Stimulated activated CD8-positive, alpha-beta memory T cell treated with anti-CD3 and anti-CD28 coated beads, Interleukin-15, amount 100 ng/mL, for 4 hours (primary cell): ENCODE results near the gene AURKB.
"Not testable (repeated sequence)": the region's sequence is repeated elsewhere in the genome, so short reads cannot be mapped to it uniquely, and the experiment has no call there.

ENCODE experiments used
- DNase-seq, 2 donors: peaks; one replicate each; pipeline ENCODE4 v3.0.0-alpha.2; 2020; ENCODE audit warnings: low read depth in 2 of 2

Gene AURKB

DNA sequence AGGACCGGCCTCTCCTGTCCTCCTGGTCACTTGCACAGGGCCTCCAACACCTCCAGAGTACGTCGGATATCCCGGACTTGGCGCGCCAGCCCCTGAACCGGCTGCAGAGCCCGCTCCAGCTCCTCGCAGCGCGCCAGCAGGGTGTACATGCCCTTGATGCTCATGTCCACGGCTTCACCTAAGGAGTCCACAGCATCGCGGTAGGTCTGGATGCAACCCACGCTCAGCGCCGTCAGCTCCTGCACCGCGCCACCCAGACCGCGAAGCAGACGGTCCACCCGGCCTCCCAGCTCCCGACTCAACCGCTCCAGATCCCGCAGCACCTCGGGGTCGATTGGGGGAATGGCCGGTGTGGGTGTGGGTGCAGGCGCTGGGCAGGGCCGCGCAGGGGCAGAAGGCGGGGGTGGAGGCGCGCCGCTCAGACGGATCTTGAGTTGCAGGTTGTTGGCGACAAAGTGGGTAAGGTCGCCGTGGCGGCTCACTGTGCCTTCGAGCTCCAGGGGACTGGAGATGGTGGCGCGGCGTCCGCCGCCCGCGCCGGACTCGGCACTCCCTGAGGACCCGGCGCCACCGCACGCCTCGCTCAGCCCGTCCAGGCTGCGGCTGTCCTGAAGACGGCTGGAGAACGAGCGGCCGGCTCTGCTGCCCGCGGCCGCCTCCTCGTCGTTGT is 21.2 kb downstream of the AURKB start:
- DNase-seq = no peak

DNA sequence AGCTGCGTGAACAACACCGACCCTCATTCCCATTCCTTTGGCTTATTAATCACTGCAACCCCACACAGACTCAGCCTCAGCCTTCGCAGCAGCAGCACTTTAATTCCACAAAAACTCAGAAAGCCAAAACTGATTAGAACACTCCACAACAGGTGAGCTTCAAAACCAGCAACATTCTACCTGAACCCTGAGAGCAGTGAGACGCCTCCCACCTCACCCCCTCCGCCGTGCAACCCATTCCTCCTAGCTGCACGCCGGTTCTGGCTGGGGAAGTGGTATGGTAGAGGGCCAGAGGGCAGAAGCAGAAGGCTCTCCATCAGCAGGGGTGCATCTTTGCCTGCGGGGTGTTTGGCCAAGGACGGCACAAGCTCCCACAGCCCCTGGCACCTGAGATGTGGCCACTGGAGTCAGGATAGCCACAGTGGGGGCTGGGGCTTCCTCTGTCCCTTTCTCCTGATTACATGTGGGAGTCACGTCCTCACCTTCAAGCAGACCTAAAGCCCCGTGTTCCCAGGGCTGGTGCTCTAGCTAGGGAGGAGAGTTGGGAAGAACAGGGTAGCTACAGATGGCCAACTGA is 22.0 kb downstream of the AURKB start:
- DNase-seq = no peak

DNA sequence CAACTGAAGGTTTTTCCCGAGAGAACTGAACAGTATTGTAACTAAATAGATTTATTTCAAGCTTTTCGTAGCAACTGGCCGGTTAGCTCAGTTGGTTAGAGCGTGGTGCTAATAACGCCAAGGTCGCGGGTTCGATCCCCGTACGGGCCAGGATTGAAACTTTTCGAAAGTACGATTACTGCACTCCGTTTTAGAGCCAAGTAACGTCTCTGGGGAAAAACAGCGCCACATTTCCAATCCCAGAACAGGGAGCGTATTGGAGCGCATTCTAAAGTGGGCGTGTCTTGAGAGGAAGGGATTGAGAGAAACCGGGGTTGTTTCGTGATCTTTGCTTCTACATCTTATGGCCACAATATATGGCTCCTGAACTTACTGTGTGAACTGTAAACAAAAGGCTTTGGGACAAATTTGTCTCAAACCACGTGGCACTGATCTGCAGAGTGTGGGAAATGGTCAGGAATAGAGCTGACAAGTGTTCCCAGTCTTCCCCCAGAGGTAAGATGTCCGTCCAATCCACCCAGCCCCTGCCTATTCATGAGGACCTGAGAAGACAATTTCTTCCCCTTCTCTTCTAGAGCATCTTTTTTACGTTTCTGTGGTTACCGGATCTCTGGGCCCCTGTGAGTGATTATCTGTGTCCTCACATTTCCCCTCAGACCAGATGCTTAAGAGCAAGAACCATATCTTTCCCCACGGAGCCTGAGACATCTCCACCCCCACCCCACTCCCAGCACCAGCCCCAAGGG is 22.7 kb downstream of the AURKB start:
- DNase-seq = peak; percentile 77 to 88

DNA sequence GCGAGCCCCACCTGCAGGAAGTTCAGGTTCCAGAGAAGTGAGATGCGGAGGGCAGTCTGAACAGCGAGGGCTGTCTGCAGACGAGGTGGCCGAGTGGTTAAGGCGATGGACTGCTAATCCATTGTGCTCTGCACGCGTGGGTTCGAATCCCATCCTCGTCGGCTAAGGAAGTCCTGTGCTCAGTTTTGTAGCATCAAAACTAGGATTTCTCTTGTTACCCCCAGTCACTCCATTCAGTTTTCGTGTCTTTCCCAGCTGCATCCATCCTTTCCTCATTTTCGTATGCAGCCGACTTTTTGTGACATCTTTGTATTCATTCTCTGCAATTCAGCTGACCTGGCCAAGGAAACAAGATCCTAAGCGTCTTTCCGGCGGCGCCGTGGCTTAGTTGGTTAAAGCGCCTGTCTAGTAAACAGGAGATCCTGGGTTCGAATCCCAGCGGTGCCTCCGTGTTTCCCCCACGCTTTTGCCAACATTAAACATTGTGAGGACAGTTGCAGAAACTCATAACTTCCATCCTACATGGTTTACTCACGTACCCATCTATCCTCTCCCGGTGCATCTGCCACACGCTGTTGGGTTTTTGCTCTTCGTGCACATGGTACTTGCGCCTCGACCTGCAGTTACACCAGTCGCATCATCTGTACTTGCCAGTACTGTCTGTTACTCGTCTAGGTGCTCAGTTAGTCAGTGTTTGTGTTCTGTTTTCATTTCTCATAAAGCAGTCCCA is 23.4 kb downstream of the AURKB start:
- DNase-seq = peak; percentile 78 to 87

DNA sequence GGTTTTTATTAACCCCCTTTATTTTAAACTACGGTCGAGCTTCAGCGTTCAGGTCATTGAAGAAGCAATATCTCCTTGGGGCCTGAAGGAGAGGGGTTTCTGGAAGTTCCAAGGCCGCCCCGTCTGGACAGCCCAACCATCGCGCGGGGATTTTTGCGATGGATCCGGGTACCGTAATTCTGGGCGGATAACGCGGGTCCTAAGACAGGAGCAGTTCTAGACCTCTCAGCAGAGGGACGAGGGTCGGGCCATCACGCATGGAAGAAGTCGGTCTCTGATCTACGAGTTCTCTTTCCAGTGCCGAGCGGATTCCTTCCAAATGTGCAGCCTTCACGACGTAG is 24.0 kb downstream of the AURKB start:
- no peak for DNase-seq

DNA sequence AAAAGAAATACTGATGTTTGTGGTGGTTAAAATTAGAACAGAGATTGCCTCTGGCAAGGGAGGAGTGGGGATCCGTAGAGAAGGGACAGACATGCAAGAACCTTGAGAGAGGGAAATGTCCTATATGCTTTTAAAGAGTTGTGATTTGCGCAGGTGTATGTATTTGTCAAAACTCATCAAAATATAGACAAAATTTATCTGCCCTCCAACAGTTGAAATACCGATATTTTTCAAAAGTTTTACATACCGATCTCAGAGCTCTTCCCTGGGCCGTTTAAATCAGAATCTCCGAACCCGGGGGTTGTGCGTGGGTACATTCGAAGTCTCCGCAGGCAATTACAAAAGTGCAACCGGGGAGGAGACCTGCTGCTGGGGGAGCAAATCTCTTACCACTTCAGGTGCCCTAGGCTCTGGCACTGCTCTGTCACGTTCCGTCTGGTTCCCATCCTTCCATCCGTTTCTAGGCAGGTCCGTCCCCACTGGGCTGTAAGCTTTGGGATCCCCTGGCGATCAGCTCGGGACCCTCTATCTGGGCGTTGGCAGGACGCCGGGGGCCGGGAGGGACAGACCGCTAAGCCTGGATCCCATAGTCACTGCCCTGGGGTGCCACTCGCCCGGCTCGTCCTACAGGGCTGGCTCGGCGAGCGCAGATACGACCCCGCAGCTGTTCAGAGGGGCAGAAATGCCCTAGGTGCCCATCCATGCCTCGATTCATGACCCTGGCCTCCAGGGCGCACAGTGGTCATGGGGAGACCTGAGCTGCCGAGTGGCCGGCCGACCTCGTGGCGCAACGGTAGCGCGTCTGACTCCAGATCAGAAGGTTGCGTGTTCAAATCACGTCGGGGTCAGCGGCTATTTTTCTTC is 24.6 kb downstream of the AURKB start:
- peak; percentile 79 to 81 for DNase-seq

DNA sequence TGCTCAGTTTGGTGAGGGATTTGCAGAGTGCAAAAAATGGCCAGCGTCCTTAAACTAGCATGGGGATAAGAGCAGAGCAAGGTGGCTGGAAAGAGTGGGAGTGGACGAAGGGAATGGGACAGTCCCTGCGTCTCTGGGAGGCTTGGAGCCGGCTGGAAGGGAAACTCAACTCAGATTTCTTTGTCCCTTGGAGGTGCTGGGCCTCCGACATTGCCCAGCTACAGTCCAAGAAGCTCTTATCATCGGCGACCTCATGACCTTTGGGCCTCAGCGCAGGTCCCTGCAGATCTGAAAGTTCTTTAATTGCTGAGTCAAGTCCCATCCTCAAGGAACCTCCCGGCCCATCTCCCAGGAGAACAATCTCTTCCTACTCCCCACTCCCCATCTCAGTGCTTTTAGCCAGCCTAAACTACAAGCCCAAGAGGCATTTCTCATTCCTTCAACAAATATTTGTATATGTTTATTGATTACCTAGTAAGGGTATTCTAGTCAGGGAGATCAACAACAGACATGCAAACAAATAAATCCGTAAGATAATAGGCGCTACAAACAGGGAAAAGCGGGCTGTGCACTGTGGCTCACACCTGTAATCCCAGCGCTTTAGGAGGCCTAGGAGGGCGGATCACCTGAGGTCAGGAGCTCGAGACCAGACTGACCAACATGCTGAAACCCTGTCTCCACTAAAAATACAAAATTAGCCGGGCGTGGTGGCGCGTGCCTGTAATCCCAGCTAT is 33.2 kb downstream of the AURKB start:
- DNase-seq = no peak

DNA sequence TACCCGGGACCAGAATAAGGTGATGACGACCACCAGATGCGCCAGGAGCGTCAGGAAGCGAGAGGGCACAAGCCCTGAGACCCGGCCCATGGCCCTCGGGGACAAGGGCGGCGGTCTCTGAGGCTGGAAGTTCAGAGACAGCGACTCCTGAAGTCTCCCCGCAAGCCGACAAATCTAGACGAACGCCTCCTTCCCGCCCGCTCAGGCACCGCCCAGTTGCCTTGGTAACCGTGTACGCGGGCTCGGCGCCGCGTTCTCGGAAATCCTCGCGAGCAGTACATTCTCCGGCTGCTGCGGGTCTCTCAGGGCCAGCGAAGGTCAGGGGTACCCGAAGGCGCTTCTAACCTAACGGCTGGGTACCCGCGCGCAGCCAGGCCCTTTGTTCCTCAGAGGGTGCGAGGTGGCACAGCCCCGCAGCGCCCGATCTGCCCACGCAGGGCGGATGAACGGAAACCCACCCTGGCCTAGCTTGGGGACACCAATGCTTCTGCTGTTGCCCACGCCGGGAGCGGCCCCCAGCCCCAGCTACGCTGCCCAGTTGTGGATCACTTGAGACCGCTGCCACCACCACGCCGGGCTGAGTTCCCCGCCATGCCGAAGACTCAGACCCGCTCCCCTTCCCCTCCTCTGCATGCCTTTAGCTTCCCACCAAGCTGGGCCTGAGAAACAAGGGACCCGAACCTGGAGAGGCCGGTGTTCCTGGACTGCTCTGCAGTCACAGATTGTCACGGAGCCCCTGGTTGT is 34.0 kb downstream of the AURKB start, which contains the start of gene TMEM107:
TSS of gene TMEM107 (minus strand) at position 184 of the 744 bp plus-strand sequence. CDS start at position 90, 94 bp downstream.
- peak; percentile 67 to 72 for DNase-seq

DNA sequence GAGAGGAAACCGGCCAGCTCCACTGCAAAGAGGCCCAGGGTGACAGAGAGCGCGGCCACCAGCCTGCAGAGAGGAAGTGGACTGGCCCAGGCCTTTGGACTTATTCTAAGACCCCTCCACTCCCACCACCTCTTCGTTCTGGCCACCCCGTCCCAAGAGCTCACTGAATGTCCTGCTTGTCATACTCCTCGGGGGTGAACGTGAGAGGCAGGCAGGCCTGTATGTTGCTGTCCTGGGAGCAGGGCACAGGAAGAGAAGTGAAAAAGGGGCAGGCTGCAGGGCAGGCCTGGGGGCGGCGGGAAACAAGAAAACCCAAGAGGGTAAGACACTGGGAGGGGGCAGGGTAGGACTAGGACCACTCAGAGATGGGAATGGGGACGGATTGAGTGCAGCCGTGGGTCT is 34.6 kb downstream of the AURKB start:
- DNase-seq = no peak

DNA sequence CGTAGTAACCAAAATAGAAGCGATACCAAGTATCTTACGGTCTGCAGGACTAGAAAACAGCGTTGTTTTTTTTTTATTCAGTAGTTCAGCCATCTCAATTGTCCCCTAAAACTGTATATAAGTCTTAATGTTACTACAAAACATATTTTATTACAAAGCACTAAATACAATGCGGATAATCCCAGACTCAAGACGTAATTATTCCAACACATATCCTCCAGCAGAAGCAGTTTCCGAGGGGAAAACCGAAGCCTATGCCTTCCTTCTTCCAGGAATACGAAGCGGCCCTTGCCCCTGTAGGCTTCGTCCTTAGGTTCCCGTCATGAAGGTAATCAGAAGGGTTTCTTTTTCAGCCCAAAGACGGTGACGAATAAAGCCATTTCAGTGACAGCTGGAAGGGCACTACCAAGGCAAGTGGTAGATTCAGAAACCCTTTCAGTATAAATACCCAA is 36.5 kb downstream of the AURKB start:
- DNase-seq = no peak

DNA sequence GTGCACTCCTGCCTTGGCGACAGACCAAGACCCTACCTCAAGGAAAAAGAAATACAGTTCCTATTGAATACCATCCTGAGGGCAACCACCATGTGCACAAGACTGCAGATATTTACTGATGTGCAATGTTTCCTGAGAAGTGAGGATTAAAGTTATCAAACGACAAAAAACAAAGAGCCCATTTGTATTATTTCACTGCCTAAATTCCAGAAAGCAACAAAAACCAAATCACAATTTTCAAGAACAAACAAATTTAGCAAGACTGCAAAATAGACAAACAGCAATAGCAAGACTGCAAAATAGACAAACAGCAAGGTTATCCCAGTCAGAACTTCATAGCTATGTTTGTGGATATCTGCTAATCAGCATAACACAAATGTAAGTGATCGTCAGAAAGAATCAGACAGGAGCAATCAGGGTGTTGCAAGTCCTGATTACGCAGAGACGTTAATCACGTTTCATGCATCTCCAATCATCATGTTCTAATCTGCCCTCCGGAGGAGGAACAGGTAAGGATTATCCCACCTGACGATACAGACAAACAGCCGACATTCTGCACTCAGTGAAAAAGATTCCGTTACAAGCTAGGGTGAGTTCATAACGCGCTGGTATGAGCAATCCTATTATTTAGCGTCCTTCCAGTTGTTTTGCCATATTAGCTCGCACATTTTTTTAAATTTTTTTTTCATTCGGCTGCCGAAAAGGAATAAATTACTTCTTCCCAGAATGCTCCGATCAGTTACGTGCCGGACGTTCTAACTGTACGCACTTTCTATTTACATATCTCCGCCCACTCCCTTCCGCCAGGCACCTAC is 37.1 kb downstream of the AURKB start:
- DNase-seq = peak in 1 of 2 donors; percentile 80

DNA sequence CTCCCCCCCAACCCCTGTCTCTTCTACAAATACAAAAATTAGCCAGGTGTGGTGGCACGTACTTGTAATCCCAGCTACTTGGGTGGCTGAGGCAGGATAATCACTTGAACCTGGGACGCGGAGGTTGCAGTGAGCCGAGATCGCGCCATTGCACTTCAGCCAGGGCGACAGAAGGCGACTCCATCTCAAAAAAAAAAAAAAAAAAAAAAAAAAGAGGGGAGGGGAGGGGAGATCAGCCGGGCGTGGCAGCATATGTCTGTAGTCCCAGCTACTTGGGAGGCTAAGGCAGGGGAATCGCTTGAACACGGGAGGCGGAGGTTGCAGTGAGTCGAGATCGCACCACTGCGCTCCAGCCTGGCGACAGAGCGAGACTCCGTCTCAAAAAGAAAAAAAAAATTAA is 40.2 kb downstream of the AURKB start:
- not testable (repeated sequence) for DNase-seq

DNA sequence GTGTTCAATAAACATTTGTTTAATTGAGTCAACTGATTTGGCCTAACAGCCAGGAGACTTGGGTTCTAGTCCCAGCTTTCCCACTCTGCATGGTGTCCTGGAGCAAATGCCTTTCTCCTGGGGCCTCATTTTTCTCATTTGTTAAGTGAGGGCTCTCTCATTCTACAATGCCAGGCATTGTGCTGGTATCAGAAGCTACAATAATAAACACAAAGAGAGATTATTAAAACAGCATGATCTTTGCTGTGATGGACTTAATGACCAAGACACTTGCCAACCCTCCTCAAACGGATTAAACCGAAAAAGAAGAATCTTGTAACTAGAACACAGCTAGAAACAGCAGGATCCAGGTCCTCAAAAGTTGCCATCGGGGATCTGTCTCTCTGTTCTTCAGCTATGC is 42.8 kb downstream of the AURKB start:
- no peak for DNase-seq

DNA sequence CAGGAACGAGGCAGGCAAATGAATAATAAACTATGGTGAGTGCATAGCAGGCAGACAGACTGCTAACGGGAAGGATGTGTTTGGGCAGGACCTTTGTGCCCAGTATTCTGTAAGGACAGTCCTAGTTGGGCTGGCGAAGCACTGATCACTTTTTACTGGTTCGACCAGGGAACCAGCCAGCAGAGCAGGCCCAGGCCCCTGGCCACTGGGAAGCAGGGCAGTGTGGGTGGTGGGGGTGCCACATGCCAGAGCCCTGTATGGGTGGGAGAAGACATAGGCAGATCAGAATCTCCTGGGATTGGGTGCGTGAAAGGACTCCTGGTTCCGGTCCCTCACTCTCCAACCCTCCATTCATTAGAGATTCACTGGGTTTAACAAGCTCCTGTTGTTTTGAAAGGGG is 43.6 kb downstream of the AURKB start:
- DNase-seq = no peak

DNA sequence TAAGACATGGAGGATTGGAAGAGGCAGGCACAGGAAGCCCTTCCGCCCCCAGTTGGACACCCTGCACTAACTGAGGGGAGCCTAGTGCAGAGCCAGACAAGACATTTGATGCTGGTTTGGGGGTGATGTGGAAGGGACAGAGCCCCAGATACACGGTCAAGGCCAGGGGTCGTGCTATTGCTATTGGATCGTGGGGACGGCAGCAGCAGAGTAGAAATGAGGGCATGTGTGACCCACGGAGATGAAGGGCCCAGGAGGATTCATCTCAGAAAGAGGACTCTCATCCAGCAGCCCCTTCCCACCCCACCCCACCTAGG is 45.6 kb downstream of the AURKB start:
- DNase-seq = no peak

DNA sequence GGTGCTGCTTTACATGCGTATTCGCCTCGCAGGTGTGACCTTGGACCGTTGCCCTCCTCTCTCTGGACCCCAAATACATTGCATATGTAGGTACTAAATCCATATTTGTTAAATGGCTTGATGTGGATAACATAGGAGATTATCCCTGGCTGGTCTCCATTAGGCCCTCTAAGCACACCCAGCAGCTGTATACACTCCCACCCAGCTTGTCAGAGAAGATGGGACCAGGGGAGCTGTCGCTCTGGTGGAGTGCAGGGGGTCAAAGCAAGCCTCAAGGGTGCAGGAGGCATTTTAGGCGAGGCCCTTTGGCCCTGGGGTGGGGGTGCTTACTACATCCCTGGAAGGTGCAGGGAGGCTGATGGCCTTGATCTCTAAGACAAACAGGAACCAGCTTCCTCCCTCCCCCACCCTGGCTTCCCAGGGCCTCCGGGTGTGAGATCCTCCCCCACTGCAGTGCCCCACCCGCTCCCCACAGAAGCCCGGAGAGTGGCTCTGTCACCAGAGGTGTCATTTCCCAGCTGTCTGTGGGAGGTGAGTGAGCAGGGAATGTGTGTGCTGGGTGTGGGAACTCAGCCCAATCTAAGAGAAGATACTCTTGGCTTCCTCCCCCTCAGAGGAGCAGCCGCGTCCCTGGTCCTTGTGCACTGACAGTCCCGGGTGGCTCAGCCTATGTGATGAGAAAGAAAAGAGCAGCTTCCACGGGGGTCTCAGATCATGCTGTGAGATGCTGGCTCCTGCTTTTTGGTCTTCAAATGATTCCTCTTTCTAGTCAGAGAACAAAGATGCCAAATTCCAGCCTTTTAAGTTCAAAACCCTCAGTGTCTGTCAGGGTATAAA is 46.2 kb downstream of the AURKB start:
- DNase-seq = no peak

DNA sequence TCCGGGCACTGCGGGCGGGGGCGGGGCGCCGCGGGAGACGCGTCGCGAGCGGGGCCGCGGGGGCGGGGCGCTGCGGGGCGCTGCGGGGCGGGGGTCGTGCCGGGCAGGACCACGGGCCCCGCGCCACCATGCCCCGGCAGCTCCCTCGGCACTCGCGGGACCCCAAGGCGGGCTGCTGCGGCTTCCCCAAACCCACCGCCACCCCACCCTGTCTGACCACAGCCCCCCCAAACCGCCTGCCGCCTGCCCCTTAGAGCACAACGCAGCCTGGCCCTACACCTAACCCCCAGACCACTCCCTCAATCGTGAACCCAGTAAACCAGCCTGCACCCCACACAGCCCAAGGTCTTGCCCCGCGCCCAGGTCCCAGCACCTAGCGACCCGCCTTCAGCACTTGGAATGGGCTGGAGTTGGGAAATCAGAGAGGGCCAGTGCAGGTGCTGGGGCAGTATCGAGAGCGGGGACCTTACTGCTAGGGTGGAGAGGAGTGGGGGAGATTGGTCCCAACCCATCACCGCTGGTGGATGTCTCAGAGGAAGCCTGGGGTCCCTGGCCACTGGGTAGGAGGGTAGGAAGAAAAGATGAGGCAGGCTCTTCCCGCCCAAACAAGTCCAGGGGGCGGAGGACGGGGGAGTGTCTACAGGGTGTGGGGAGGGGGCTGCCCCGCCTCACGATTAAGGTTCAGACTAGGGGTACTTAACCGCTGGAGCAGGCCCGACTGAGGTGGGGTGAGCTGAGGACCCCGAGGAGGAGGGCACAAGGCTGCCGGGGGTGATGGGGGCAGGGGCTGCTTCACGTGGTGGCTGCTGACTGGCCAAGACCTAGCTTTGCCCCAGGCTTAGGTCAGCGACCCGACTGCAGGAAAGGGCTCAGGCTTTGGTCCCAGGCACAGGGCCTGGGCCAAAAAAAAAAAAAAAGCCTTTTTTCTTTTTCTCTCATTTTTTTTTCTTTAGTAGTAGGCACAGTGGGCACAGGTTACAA is 47.1 kb downstream of the AURKB start:
- DNase-seq = no peak
